Natural killer cell (primary cell): ENCODE results near the gene SYT13. TPM values are rescaled to one million over a fixed set of nuclear protein-coding genes. Genes with fewer than 3 reads are reported as not detected.

Experiments used
- ATAC-seq, 3 donors: fragments of 150-1000 bp in 2 of 3; fragments of 200-7000 bp in 1 of 3; cut with Tn5 transposase; 1 replicate in 1 of 3; 2 replicates in 2 of 3; pipeline ENCODE4 v1.10.0; 2021; ENCODE audit warnings: mild to moderate bottlenecking in 2 of 3, moderate library complexity in 2 of 3
- DNase-seq, 2 donors: peaks; one replicate each; pipeline versions ENCODE4 v3.0.0 to v3.0.0-alpha.2; 2013 to 2021; ENCODE audit warnings: mixed read lengths in 1 of 2
- H3K27ac ChIP-seq: one replicate; pipeline ENCODE4 v1.5.1; 2013; ENCODE audit warnings: mild to moderate bottlenecking, low read length
- H3K27me3 ChIP-seq: one replicate; pipeline ENCODE4 v1.6.1; 2013; ENCODE audit warnings: low read length; ENCODE audit not compliant: control insufficient read depth, insufficient read depth
- H3K36me3 ChIP-seq: one replicate; pipeline ENCODE4 v1.6.1; 2013; ENCODE audit warnings: low read length; ENCODE audit not compliant: control insufficient read depth, insufficient read depth
- H3K4me1 ChIP-seq: one replicate; pipeline ENCODE4 v1.6.1; 2013; ENCODE audit warnings: low read length; ENCODE audit not compliant: control insufficient read depth, insufficient read depth
- H3K4me3 ChIP-seq: one replicate; pipeline ENCODE4 v1.5.1; 2013; ENCODE audit warnings: low read length
- H3K9me3 ChIP-seq: one replicate; pipeline ENCODE4 v1.6.1; 2013; ENCODE audit warnings: low read length; ENCODE audit not compliant: control insufficient read depth, insufficient read depth
- H3K27ac Mint-ChIP-seq, 2 donors: one replicate each; pipeline ENCODE4 v1.8.0; 2022; ENCODE audit warnings: mild to moderate bottlenecking in 2 of 2, mixed read lengths in 2 of 2, moderate library complexity in 1 of 2
- H3K27me3 Mint-ChIP-seq, 2 donors: one replicate each; pipeline ENCODE4 v1.8.0; 2022; ENCODE audit warnings: low read depth in 2 of 2, mixed read lengths in 2 of 2
- H3K36me3 Mint-ChIP-seq: one replicate; pipeline ENCODE4 v1.8.0; 2022; ENCODE audit warnings: mixed read lengths
- H3K4me1 Mint-ChIP-seq, 2 donors: one replicate each; pipeline ENCODE4 v1.8.0; 2022; ENCODE audit warnings: mixed read lengths in 2 of 2
- H3K4me3 Mint-ChIP-seq: one replicate; pipeline ENCODE4 v1.8.0; 2022; ENCODE audit warnings: mild to moderate bottlenecking, moderate library complexity, mixed read lengths
- H3K9me3 Mint-ChIP-seq, 2 donors: one replicate each; pipeline ENCODE4 v1.8.0; 2022; ENCODE audit warnings: mixed read lengths in 2 of 2
- WGBS: methylation state at CpG from one replicate; pipeline ENCODE4 v1.1.7; 2013; ENCODE audit warnings: missing lambda C conversion rate; ENCODE audit not compliant: insufficient coverage; 5-methylcytosine and 5-hydroxymethylcytosine counted together
- intact Hi-C: fragments of 100-400 bp; cut with micrococcal nuclease; formaldehyde crosslinking; loops from one replicate; pipeline ENCODE4 v1.14.2; 2022
- total RNA-seq, 4 donors: library from RNA; stranded (reverse); fragments of 120-200 nt in 1 of 4; gene quantifications; one replicate each; pipeline versions ENCODE4 v1.2.3 to v1.2.4, GENCODE V29; 2013 to 2022
- TF ChIP-seq, protein P1 (sequence below): fragments of 200-600 bp; IDR thresholded peaks from one replicate; pipeline ENCODE4 v1.8.0; 2022; ENCODE audit warnings: antibody characterized with exemption

SYT13 gene
- total RNA-seq, 3 donors from 2014 or later (not counting 1 experiment from before 2014, with no cell fraction given): not detected

DNA sequence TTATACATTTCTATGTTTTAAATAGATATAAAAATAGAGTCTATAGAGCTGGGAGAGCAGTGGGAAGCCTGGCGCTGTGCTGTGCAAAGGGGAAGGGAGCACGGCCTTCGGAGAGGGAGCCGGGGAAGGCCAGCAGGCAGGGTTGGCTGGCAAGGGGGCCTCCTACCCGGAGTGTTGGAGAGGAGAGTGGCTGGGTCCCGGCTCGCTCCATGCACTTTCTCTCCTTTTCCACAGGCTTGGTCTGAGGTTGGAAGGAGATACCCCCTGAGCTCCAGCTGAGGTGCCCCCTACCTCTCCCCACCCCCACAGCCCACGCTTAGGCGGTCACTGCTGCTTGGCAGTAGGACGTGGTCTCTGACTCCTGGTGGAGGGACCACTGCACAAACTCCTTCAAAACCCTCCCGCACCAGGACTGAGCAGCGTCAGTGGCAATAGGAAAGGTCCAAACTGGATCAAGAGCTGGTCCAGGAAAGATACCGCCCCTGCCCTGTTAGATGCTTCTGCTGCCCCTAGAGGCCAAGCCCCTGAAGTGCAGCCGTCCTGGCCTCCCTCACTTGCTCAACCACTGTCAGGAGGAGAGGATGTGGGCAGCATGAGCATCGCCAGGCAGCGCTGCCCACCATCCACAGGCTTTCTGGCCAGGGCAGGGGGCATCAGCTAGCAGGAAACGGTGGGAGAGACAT lies 52.9 kb downstream of the SYT13 start:
- Mint-ChIP-seq H3K4me1 (no peaks in the 10 kb centered on the region), H3K4me3 (no peak overlapping the region), H3K9me3 (no peaks in the 10 kb centered on the region), H3K27ac (no peak overlapping the region), H3K36me3 (no peaks in the 10 kb centered on the region), H3K27me3 (peaks cover 9% of the 10 kb centered on the region in 2 donors)
- H3K4me3 ChIP-seq: no peak overlapping the region
- WGBS: 63% methylated on average over 16 of the region's 17 CpGs
- peak; percentile 51 to 67 for DNase-seq
- TF ChIP-seq, protein P1, sequence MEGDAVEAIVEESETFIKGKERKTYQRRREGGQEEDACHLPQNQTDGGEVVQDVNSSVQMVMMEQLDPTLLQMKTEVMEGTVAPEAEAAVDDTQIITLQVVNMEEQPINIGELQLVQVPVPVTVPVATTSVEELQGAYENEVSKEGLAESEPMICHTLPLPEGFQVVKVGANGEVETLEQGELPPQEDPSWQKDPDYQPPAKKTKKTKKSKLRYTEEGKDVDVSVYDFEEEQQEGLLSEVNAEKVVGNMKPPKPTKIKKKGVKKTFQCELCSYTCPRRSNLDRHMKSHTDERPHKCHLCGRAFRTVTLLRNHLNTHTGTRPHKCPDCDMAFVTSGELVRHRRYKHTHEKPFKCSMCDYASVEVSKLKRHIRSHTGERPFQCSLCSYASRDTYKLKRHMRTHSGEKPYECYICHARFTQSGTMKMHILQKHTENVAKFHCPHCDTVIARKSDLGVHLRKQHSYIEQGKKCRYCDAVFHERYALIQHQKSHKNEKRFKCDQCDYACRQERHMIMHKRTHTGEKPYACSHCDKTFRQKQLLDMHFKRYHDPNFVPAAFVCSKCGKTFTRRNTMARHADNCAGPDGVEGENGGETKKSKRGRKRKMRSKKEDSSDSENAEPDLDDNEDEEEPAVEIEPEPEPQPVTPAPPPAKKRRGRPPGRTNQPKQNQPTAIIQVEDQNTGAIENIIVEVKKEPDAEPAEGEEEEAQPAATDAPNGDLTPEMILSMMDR: peak; percentile 80
- H3K4me1 ChIP-seq: peaks cover 4% of the 10 kb centered on the region
- intact Hi-C loops: no loop called here
- no peaks in the 10 kb centered on the region for H3K9me3 ChIP-seq
- peak; percentile 82 to 94 (median 88) for ATAC-seq
- no peaks in the 10 kb centered on the region for H3K36me3 ChIP-seq
- H3K27ac ChIP-seq: no peak overlapping the region
- no peaks in the 10 kb centered on the region for H3K27me3 ChIP-seq

DNA sequence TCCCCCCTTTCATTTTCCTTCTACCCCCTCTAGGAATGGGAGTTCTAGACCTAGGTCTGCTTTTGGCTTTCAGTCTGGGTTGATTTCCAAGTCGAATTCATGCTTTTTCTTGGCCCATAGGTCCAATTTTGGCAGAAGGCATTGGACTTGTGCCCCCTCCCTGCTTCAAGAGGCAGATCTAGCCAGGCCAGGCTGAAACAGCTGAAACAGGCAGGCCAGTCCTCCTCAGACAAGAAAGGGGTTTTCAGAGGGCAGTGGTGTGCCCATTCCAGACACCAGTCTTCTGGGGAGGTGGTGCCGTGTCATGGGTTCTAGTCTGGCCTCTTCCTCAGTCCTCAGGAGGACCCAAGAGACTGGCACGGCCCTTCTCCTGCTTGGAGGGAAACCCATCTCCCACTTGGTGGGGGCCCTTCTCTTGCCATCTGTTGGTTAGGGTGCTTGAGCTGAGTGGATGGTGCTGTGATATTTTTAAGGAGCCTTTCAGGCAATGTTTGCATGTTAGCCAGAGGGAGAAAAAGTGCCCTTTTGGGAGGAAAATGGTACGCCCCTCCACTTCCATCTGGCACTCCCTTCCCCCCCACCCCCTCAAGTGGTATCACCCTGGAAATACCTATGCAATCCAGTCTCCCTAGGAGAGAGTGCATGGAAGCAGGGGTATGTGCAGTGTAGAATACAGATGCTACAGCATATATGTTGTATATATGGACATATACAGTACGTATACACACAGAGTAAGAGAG lies 53.6 kb downstream of the SYT13 start:
- Histone ChIP-seq H3K9me3 (no peaks in the 10 kb centered on the region), H3K4me1 (peaks cover 4% of the 10 kb centered on the region), H3K4me3 (no peak overlapping the region), H3K36me3 (peaks cover 4% of the 10 kb centered on the region), H3K27ac (no peak overlapping the region), H3K27me3 (no peaks in the 10 kb centered on the region)
- no peak overlapping the region for H3K4me3 Mint-ChIP-seq
- H3K4me1 Mint-ChIP-seq: no peaks in the 10 kb centered on the region
- DNase-seq (no peak), ATAC-seq (no peak)
- H3K27ac Mint-ChIP-seq: no peak overlapping the region
- 87% methylated on average over 3 of the region's 5 CpGs for WGBS
- H3K36me3 Mint-ChIP-seq: no peaks in the 10 kb centered on the region
- H3K9me3 Mint-ChIP-seq: no peaks in the 10 kb centered on the region
- TF ChIP-seq, protein P1: no peak
- intact Hi-C loops: no loop called here
- peaks cover 8% of the 10 kb centered on the region in 2 donors for H3K27me3 Mint-ChIP-seq

DNA sequence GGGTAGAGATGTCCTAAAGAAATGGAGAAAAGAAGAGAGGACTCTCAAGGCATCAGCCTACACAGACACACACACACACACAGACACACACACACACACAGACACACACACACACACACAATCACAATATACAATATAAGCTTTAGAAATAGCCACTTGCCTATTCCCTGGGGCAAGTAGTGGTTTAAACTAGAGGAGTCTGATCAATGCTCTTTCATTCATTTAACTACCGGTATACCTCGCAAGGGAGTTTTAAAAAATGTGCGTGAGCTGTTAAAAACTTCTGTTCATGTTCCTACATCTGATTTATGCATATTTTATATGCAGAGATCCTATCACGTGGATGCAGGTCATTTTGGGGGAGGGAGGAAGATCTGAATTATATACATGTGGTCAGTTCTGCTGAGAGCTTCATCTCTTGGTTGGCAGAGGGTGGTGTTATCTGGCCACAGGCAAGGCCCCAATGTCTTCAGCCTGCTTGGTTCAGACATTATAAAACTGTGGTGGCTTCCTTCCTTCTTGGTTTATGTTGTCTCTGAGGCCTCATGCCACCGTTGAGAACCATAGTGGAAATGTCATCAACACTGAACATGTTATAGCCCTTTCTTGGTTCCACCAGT lies 56.6 kb downstream of the SYT13 start:
- Histone ChIP-seq H3K36me3 (peaks cover 17% of the 10 kb centered on the region), H3K9me3 (no peaks in the 10 kb centered on the region), H3K27me3 (no peaks in the 10 kb centered on the region), H3K4me3 (no peak overlapping the region), H3K4me1 (peaks cover 4% of the 10 kb centered on the region), H3K27ac (no peak overlapping the region)
- H3K36me3 Mint-ChIP-seq: no peaks in the 10 kb centered on the region
- no peak for ATAC-seq
- WGBS: 67% methylated on average over 5 of the region's 5 CpGs
- H3K4me1 Mint-ChIP-seq: no peaks in the 10 kb centered on the region
- no peak overlapping the region for H3K27ac Mint-ChIP-seq
- intact Hi-C loops: no loop called here
- TF ChIP-seq, protein P1: no peak
- no peak overlapping the region for H3K4me3 Mint-ChIP-seq
- H3K27me3 Mint-ChIP-seq: no peaks in the 10 kb centered on the region
- DNase-seq: no peak
- no peaks in the 10 kb centered on the region for H3K9me3 Mint-ChIP-seq
